Astrocyte (in vitro differentiated cells and primary cell): ENCODE measurements around the gene DHX36. TPM values are rescaled to one million over a fixed set of nuclear protein-coding genes. Genes with fewer than 3 reads are reported as not detected.

ENCODE experiments used
- DNase-seq: peaks from one replicate; pipeline ENCODE4 v3.0.0-alpha.2; 2010; ENCODE audit warnings: low read depth
- FAIRE-seq: peaks from 2 replicates; lab custom pipeline; 2011; peaks lifted over from hg19 to GRCh38; lab: Jason Lieb, UNC
- H2AFZ ChIP-seq: 2 replicates; pipeline ENCODE4 v1.6.0; 2012; ENCODE audit warnings: low read depth, low read length, inconsistent platforms
- H3K27ac ChIP-seq: 2 replicates; pipeline ENCODE4 v1.5.1; 2011; ENCODE audit warnings: low read depth, low read length, inconsistent platforms
- H3K27me3 ChIP-seq: 2 replicates; pipeline ENCODE4 v1.6.0; 2011; ENCODE audit warnings: low read length, inconsistent platforms; ENCODE audit not compliant: insufficient read depth
- H3K36me3 ChIP-seq: 2 replicates; pipeline ENCODE4 v1.5.1; 2011; ENCODE audit warnings: low read length, inconsistent platforms; ENCODE audit not compliant: insufficient read depth
- H3K4me1 ChIP-seq: 2 replicates; pipeline ENCODE4 v1.5.1; 2011; ENCODE audit warnings: low read length, inconsistent platforms; ENCODE audit not compliant: insufficient read depth
- H3K4me2 ChIP-seq: 2 replicates; pipeline ENCODE4 v1.6.0; 2012; ENCODE audit warnings: low read length, inconsistent platforms
- H3K4me3 ChIP-seq: 2 replicates; pipeline ENCODE4 v1.5.1; 2011; ENCODE audit warnings: low read depth, mild to moderate bottlenecking, low read length, inconsistent platforms; ENCODE audit not compliant: insufficient read depth
- H3K79me2 ChIP-seq: 2 replicates; pipeline ENCODE4 v1.6.0; 2012; ENCODE audit warnings: mild to moderate bottlenecking, low read length, inconsistent platforms; ENCODE audit not compliant: insufficient read depth
- H3K9ac ChIP-seq: 2 replicates; pipeline ENCODE4 v1.6.0; 2012; ENCODE audit warnings: mild to moderate bottlenecking, low read length, inconsistent platforms
- H3K9me3 ChIP-seq: 2 replicates; pipeline ENCODE4 v1.5.1; 2012; ENCODE audit warnings: low read depth, mild to moderate bottlenecking, low read length, inconsistent platforms; ENCODE audit not compliant: insufficient read depth
- H4K20me1 ChIP-seq: 2 replicates; pipeline ENCODE4 v1.6.0; 2012; ENCODE audit warnings: low read length, inconsistent platforms; ENCODE audit not compliant: insufficient read depth
- H3K27ac Mint-ChIP-seq: one replicate; pipeline ENCODE4 v1.8.0; 2021; ENCODE audit warnings: mild to moderate bottlenecking, mixed read lengths; ENCODE audit not compliant: unreplicated experiment
- H3K27me3 Mint-ChIP-seq: one replicate; pipeline ENCODE4 v1.8.0; 2021; ENCODE audit warnings: low read depth, mixed read lengths; ENCODE audit not compliant: unreplicated experiment
- H3K36me3 Mint-ChIP-seq: one replicate; pipeline ENCODE4 v1.8.0; 2021; ENCODE audit warnings: low read depth, mixed read lengths; ENCODE audit not compliant: unreplicated experiment
- H3K4me1 Mint-ChIP-seq: one replicate; pipeline ENCODE4 v1.8.0; 2021; ENCODE audit warnings: low read depth, mixed read lengths; ENCODE audit not compliant: unreplicated experiment
- H3K4me3 Mint-ChIP-seq: one replicate; pipeline ENCODE4 v1.8.0; 2021; ENCODE audit warnings: mild to moderate bottlenecking, moderate library complexity, mixed read lengths; ENCODE audit not compliant: unreplicated experiment
- H3K9me3 Mint-ChIP-seq: one replicate; pipeline ENCODE4 v1.8.0; 2021; ENCODE audit warnings: mild to moderate bottlenecking, mixed read lengths; ENCODE audit not compliant: unreplicated experiment
- EZH2 ChIP-seq: IDR thresholded peaks from 2 replicates; pipeline ENCODE4 v1.6.1; 2012; ENCODE audit warnings: mild to moderate bottlenecking, low read length, inconsistent platforms; ENCODE audit not compliant: insufficient read depth
- total RNA-seq: library from RNA; stranded (reverse); gene quantifications from 2 replicates; pipeline ENCODE4 v1.2.1, GENCODE V29; 2021
- TF ChIP-seq, protein P1 (sequence below): IDR thresholded peaks from 2 replicates; pipeline ENCODE4 v1.5.1; 2011; ENCODE audit warnings: low read depth, mild to moderate bottlenecking, inconsistent platforms, low read length, moderate library complexity; ENCODE audit not compliant: insufficient read depth

Gene DHX36
- total RNA-seq, 1 donor from 2014 or later, result 68.9 TPM

DNA sequence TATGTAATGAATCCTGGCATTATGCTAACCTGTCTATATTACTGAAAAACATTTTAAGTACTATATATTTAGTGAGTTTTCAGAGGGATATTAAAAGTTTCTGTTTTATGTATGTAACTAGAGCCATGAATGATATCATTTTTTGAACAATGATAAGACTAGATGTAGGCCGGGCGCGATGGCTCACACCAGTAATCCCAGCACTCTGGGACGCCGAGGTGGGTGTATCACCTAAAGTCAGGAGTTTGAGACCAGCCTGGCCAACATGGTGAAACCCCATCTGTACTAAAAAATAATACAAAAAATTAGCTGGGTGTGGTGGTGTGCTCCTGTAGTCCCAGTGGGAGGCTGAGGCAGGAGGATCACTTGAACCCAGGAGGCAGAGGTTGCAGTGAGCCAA is 34.1 kb downstream of the DHX36 start:
- no peak for TF ChIP-seq EZH2
- TF ChIP-seq, protein P1, sequence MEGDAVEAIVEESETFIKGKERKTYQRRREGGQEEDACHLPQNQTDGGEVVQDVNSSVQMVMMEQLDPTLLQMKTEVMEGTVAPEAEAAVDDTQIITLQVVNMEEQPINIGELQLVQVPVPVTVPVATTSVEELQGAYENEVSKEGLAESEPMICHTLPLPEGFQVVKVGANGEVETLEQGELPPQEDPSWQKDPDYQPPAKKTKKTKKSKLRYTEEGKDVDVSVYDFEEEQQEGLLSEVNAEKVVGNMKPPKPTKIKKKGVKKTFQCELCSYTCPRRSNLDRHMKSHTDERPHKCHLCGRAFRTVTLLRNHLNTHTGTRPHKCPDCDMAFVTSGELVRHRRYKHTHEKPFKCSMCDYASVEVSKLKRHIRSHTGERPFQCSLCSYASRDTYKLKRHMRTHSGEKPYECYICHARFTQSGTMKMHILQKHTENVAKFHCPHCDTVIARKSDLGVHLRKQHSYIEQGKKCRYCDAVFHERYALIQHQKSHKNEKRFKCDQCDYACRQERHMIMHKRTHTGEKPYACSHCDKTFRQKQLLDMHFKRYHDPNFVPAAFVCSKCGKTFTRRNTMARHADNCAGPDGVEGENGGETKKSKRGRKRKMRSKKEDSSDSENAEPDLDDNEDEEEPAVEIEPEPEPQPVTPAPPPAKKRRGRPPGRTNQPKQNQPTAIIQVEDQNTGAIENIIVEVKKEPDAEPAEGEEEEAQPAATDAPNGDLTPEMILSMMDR, result no peak
- FAIRE-seq (no peak), DNase-seq (no peak)
- no peaks in the 10 kb centered on the region for H3K27me3 Mint-ChIP-seq
- H3K79me2 ChIP-seq, result no peaks in the 10 kb centered on the region
- no peak overlapping the region for H3K27ac ChIP-seq
- H4K20me1 ChIP-seq, result no peaks in the 10 kb centered on the region
- no peaks in the 10 kb centered on the region for H3K4me1 ChIP-seq
- H3K27me3 ChIP-seq, result no peaks in the 10 kb centered on the region
- peaks cover 4% of the 10 kb centered on the region for H3K36me3 Mint-ChIP-seq
- H2AFZ ChIP-seq, result no peak overlapping the region
- no peak overlapping the region for H3K4me3 Mint-ChIP-seq
- H3K4me2 ChIP-seq, result no peak overlapping the region
- H3K4me1 Mint-ChIP-seq, result no peaks in the 10 kb centered on the region
- H3K9me3 ChIP-seq, result no peaks in the 10 kb centered on the region
- H3K9ac ChIP-seq, result no peak overlapping the region
- no peak overlapping the region for H3K4me3 ChIP-seq
- H3K9me3 Mint-ChIP-seq, result no peaks in the 10 kb centered on the region
- peaks cover 44% of the 10 kb centered on the region for H3K36me3 ChIP-seq
- H3K27ac Mint-ChIP-seq, result no peak overlapping the region

DNA sequence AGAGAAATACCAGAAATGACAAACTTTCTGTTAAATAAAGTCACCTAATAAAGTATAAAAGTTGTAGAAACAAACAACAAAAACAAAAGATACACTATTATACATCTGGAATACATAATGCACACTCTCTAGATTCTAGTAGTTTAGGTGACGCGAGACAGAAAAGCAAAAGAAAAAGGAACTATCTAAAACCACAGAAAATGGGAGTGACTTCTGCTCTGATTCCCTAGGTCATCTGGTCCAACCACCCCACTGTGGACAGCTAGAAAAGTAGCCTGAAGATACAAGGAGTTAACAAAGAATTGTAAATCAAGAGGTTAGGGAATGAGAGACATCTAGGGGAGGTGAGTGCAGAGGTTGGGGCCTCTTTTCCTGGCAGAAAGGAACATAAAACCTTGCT is 39.1 kb downstream of the DHX36 start:
- H3K36me3 ChIP-seq, result peaks cover 38% of the 10 kb centered on the region
- no peaks in the 10 kb centered on the region for H3K27me3 Mint-ChIP-seq

DNA sequence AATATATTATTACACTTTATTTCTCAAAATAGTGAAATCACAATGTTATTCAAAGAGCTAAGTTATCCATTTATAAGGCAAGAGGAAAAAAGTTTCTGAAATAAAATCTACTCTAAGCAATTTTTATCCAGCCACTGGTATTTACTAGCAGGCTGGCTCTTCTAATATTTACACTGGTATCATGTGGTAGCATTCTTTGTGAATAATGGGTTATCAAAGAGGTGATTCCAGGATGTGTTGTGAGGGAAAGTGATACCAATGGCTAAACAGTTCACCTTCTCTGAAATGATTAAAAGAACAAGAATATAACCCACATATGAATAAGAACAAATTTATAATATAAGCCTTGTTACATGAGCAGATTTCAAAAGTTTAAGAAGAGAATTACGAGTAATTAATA is 44.1 kb downstream of the DHX36 start:
- no peak overlapping the region for H3K9ac ChIP-seq
- no peaks in the 10 kb centered on the region for H3K79me2 ChIP-seq
- no peaks in the 10 kb centered on the region for H3K9me3 Mint-ChIP-seq
- no peak for TF ChIP-seq EZH2
- TF ChIP-seq, protein P1, result no peak
- no peak overlapping the region for H3K4me3 Mint-ChIP-seq
- FAIRE-seq (no peak), DNase-seq (no peak)
- no peak overlapping the region for H3K27ac ChIP-seq
- H3K4me2 ChIP-seq, result no peak overlapping the region
- H3K27me3 ChIP-seq, result no peaks in the 10 kb centered on the region
- H2AFZ ChIP-seq, result no peak overlapping the region
- H4K20me1 ChIP-seq, result no peaks in the 10 kb centered on the region
- H3K36me3 ChIP-seq, result peaks cover 64% of the 10 kb centered on the region
- no peaks in the 10 kb centered on the region for H3K9me3 ChIP-seq
- no peaks in the 10 kb centered on the region for H3K4me1 Mint-ChIP-seq
- no peaks in the 10 kb centered on the region for H3K4me1 ChIP-seq
- no peak overlapping the region for H3K27ac Mint-ChIP-seq
- peaks cover 6% of the 10 kb centered on the region for H3K36me3 Mint-ChIP-seq
- H3K4me3 ChIP-seq, result no peak overlapping the region
- H3K27me3 Mint-ChIP-seq, result no peaks in the 10 kb centered on the region

More for the DNA sequence above, 39.1 kb downstream of the DHX36 start:
- Histone ChIP-seq H4K20me1 (no peaks in the 10 kb centered on the region), H3K4me1 (no peaks in the 10 kb centered on the region), H3K9me3 (no peaks in the 10 kb centered on the region), H3K4me3 (no peak overlapping the region), H2AFZ (no peak overlapping the region), H3K79me2 (no peaks in the 10 kb centered on the region), H3K27me3 (no peaks in the 10 kb centered on the region), H3K9ac (no peak overlapping the region), H3K4me2 (no peak overlapping the region), H3K27ac (no peak overlapping the region)
- no peak for DNase-seq
- Mint-ChIP-seq H3K4me1 (no peaks in the 10 kb centered on the region), H3K4me3 (no peak overlapping the region), H3K27ac (no peak overlapping the region), H3K36me3 (peaks cover 7% of the 10 kb centered on the region), H3K9me3 (no peaks in the 10 kb centered on the region)
- no peak for FAIRE-seq
- TF ChIP-seq, protein P1, result no peak
- no peak for TF ChIP-seq EZH2
